Measurements from ENCODE around the gene MRPL14.

MRPL14 gene

DNA sequence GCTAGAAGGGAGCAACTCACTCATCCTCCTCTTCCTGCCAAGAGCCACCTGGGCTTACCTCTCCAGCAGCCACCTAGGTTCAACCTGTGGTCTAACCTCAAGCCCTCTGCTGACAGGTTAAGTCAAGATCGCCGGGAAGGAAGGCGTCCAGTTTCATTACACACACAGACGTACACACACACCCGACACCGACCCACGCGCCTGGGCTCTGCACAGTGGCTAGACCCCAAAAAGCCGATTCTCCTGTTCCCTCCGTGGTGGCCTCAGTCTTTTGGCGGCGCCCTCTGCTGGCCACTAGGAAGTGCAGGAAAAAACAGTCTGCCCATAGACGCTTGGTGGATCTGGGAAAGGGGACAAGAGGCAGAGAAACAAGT lies 52.8 kb downstream of the MRPL14 start:
- peak overlapping the region; percentile 88 for H3K4me2 ChIP-seq (ENCODE audit: low read depth, low read length)
- peak overlapping the region; percentile 42; the same call in 1 of the 2 replicates for H3K9ac ChIP-seq (ENCODE audit: low read length)
- H2AFZ ChIP-seq (ENCODE audit: low read length), result peak overlapping the region; percentile 90
- no peaks in the 10 kb centered on the region for H3K36me3 ChIP-seq (replicated peaks; ENCODE audit: insufficient read depth, low read length)
- no peaks in the 10 kb centered on the region for H3K9me2 ChIP-seq (replicated peaks; ENCODE audit: insufficient read depth, low read length)
- peaks cover 27% of the 10 kb centered on the region for H3K4me1 ChIP-seq (ENCODE audit: low read length)
- H3K27ac ChIP-seq (ENCODE audit: low read length), result peak overlapping the region; percentile 41; the same call in 1 of the 2 replicates
- peak overlapping the region; percentile 49 for H3K4me3 ChIP-seq (ENCODE audit: low read length)
- no peaks in the 10 kb centered on the region for H3K79me2 ChIP-seq (ENCODE audit: low read length)
- no peaks in the 10 kb centered on the region for H3K27me3 ChIP-seq (replicated peaks; ENCODE audit: insufficient read depth, low read length)
- no peaks in the 10 kb centered on the region for H3K9me3 ChIP-seq (replicated peaks; ENCODE audit: insufficient read depth, low read length)
- DNase-seq, result peak; percentile 83
- peaks cover 19% of the 10 kb centered on the region for H3F3A ChIP-seq (ENCODE audit: insufficient read depth, low read length)
- no peaks in the 10 kb centered on the region for H4K20me1 ChIP-seq (ENCODE audit: insufficient read depth, low read length)
- TF ChIP-seq EZH2 (optimal IDR thresholded peaks at IDR 0.05; ENCODE audit: low read depth, low read length), result no peak
- TF ChIP-seq, protein P1, sequence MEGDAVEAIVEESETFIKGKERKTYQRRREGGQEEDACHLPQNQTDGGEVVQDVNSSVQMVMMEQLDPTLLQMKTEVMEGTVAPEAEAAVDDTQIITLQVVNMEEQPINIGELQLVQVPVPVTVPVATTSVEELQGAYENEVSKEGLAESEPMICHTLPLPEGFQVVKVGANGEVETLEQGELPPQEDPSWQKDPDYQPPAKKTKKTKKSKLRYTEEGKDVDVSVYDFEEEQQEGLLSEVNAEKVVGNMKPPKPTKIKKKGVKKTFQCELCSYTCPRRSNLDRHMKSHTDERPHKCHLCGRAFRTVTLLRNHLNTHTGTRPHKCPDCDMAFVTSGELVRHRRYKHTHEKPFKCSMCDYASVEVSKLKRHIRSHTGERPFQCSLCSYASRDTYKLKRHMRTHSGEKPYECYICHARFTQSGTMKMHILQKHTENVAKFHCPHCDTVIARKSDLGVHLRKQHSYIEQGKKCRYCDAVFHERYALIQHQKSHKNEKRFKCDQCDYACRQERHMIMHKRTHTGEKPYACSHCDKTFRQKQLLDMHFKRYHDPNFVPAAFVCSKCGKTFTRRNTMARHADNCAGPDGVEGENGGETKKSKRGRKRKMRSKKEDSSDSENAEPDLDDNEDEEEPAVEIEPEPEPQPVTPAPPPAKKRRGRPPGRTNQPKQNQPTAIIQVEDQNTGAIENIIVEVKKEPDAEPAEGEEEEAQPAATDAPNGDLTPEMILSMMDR (IDR thresholded peaks at IDR 0.05; ENCODE audit: low read length), result peak; percentile 90

DNA sequence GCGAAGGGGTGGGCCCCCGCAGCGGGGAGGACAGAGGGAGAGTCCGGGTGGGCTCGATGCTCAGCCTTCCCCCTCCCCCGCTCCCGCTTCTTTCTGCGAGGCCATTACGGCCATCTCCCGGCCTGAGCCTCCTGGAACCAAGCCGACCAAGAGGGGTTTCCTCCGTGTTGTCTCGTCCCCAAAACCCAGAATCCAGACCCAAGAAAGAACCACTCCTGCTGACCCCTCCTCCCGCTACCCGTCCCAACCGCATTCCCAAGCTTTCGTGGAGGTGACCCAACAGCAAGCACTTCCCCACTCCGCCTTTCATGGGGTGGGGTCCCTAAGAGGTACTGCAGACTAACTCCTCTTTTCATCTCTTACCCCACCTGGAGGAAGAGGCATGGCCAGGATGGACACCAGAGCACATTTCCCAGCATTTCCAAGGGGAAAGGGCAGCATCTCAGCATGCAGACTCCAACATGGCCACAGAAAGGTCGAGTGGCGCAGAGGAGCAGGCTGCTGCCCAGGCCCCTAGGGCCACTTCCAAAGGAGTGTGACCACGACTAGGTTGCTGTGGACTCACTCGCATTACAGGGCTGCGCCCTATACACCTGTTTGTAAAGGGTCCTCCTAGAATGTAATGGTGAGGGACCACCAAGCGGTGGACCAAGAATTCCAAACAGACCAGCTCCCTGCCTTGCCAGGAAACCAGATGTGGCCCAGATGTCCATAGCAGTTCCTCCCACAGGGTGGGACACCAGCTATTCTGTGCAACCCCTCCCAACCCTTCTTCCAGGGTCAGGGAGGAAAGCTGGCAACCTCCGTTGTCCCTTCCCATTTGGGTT lies 53.4 kb downstream of the MRPL14 start:
- TF ChIP-seq EZH2phosphoT487 (IDR thresholded peaks at IDR 0.05; ENCODE audit: low read length) (no peak), EZH2 (optimal IDR thresholded peaks at IDR 0.05; ENCODE audit: low read depth, low read length) (no peak)
- TF ChIP-seq, protein P1 (IDR thresholded peaks at IDR 0.05; ENCODE audit: low read length), result no peak
- peak; percentile 20 for DNase-seq
- H2AFZ ChIP-seq (ENCODE audit: low read length), result peak overlapping the region; percentile 90
- peak overlapping the region; percentile 49 for H3K4me3 ChIP-seq (ENCODE audit: low read length)
- peaks cover 24% of the 10 kb centered on the region for H3K4me1 ChIP-seq (ENCODE audit: low read length)
- peak overlapping the region; percentile 41; the same call in 1 of the 2 replicates for H3K27ac ChIP-seq (ENCODE audit: low read length)
- H3K27me3 ChIP-seq (replicated peaks; ENCODE audit: insufficient read depth, low read length), result no peaks in the 10 kb centered on the region
- H4K20me1 ChIP-seq (ENCODE audit: insufficient read depth, low read length), result no peaks in the 10 kb centered on the region
- peaks cover 19% of the 10 kb centered on the region for H3F3A ChIP-seq (ENCODE audit: insufficient read depth, low read length)
- H3K9ac ChIP-seq (ENCODE audit: low read length), result peak overlapping the region; percentile 3; the same call in 1 of the 2 replicates
- no peaks in the 10 kb centered on the region for H3K36me3 ChIP-seq (replicated peaks; ENCODE audit: insufficient read depth, low read length)
- H3K4me2 ChIP-seq (ENCODE audit: low read depth, low read length), result peak overlapping the region; percentile 88
- no peaks in the 10 kb centered on the region for H3K79me2 ChIP-seq (ENCODE audit: low read length)
- no peaks in the 10 kb centered on the region for H3K9me3 ChIP-seq (replicated peaks; ENCODE audit: insufficient read depth, low read length)
- no peaks in the 10 kb centered on the region for H3K9me2 ChIP-seq (replicated peaks; ENCODE audit: insufficient read depth, low read length)

DNA sequence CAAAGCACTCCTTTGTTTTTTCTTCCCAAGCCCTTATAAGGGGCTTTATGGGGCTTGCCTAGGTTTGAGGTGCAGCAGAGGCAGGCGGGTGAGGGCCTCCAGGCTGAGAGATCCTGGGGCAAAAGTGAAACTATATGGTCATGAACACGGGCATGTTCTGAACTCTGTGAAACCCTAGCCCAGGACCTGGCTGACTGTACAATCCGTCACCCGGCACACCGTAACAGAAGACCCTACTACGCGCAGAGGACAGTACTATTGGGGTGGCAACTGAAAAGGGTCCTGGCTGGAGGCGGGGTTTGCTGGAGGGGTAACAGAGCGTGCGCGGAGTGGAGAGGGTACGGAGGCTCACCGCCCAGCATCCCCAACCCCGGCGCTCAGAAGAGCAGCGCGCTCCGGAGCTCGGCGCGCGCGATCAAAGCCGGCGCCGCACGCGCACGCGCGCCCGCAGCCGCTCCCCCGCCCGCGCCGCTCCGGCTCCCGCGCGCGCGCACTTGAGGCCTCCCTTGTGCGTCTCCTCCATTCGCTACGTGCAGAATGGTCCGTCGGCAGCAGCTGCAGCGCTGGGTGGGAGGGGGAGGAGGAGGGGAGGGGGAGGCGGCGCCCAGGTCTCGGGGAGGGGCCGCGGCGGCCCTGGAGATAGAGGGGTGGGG lies 54.2 kb downstream of the MRPL14 start:
- Histone ChIP-seq H3K79me2 (ENCODE audit: low read length) (no peaks in the 10 kb centered on the region), H3K4me1 (ENCODE audit: low read length) (peaks cover 24% of the 10 kb centered on the region), H3K9ac (ENCODE audit: low read length) (peak overlapping the region; percentile 59; the same call in 1 of the 2 replicates), H3K36me3 (replicated peaks; ENCODE audit: insufficient read depth, low read length) (no peaks in the 10 kb centered on the region), H3F3A (ENCODE audit: insufficient read depth, low read length) (peaks cover 19% of the 10 kb centered on the region), H3K9me3 (replicated peaks; ENCODE audit: insufficient read depth, low read length) (no peaks in the 10 kb centered on the region), H3K27me3 (replicated peaks; ENCODE audit: insufficient read depth, low read length) (no peaks in the 10 kb centered on the region), H3K27ac (ENCODE audit: low read length) (peak overlapping the region; percentile 54; the same call in 1 of the 2 replicates), H4K20me1 (ENCODE audit: insufficient read depth, low read length) (no peaks in the 10 kb centered on the region), H3K9me2 (replicated peaks; ENCODE audit: insufficient read depth, low read length) (no peaks in the 10 kb centered on the region), H3K4me3 (ENCODE audit: low read length) (peak overlapping the region; percentile 69), H3K4me2 (ENCODE audit: low read depth, low read length) (peak overlapping the region; percentile 91), H2AFZ (ENCODE audit: low read length) (peak overlapping the region; percentile 66)
- DNase-seq, result peak; percentile 84
- TF ChIP-seq EZH2phosphoT487 (IDR thresholded peaks at IDR 0.05; ENCODE audit: low read length) (no peak), EZH2 (optimal IDR thresholded peaks at IDR 0.05; ENCODE audit: low read depth, low read length) (no peak)
- TF ChIP-seq, protein P1 (IDR thresholded peaks at IDR 0.05; ENCODE audit: low read length), result no peak

All from MM.1S (cell line).